GM12891 (cell line): Measurements from ENCODE around the gene PVR.

ENCODE experiments used
- PAX5 ChIP-seq: IDR thresholded peaks from 2 replicates; pipeline ENCODE4 v1.6.1; 2011; ENCODE audit warnings: low read length, moderate library complexity, mild to moderate bottlenecking; ENCODE audit not compliant: insufficient read depth, severe bottlenecking
- POLR2A ChIP-seq: IDR thresholded peaks from 2 replicates; pipeline ENCODE4 v1.6.1; 2011; ENCODE audit warnings: low read depth, low read length, control low read depth
- POLR2AphosphoS5 ChIP-seq: IDR thresholded peaks from 2 replicates; pipeline ENCODE4 v1.6.1; 2011; ENCODE audit warnings: low read depth, low read length, control low read depth
- SPI1 ChIP-seq: IDR thresholded peaks from 2 replicates; pipeline ENCODE4 v1.6.1; 2011; ENCODE audit warnings: low read depth, low read length, control low read depth

GRCh38 chr19:44626048-44626624, 17.6 kb upstream of the PVR start:
- no peak for TF ChIP-seq PAX5
- no peak for TF ChIP-seq POLR2AphosphoS5
- TF ChIP-seq POLR2A: no peak
- no peak for TF ChIP-seq SPI1
